Fibroblast of lung (primary cell): ENCODE data around the gene ZNF710.

Experiments
- CTCF ChIP-seq, 2 donors: IDR thresholded peaks in 1 of 2; conservative IDR thresholded peaks in 1 of 2; 1 replicate in 1 of 2; 2 replicates in 1 of 2; pipeline ENCODE4 v1.5.1; 2011 to 2012; ENCODE audit warnings: low read length in 2 of 2, control low read depth in 1 of 2, inconsistent platforms in 1 of 2, low read depth in 1 of 2, mild to moderate bottlenecking in 1 of 2
- EZH2 ChIP-seq: IDR thresholded peaks from 2 replicates; pipeline ENCODE4 v1.5.1; 2012; ENCODE audit warnings: low read length, control low read depth, mild to moderate bottlenecking; ENCODE audit errors: missing control alignments

- TF ChIP-seq CTCF (conservative IDR thresholded peaks at IDR 0.05 in 1 of 2, IDR thresholded peaks at IDR 0.05 in 1 of 2; ENCODE audit: low read depth in 1 of 2, low read length in 2 of 2) (no peak), EZH2 (no peak)
Observed at GRCh38 chr15:90049030-90049429, 47.9 kb downstream of the ZNF710 start.
